BLaER1 (cell line): ENCODE measurements around the gene CNFN.

Source experiments
- H3K27ac ChIP-seq: shearing (Covaris generic); formaldehyde crosslinking; 2 replicates; pipeline ENCODE4 v1.8.1; 2022
- H3K27me3 ChIP-seq: shearing (Covaris generic); formaldehyde crosslinking; 2 replicates; pipeline ENCODE4 v1.8.1; 2022
- H3K36me3 ChIP-seq: shearing (Covaris generic); formaldehyde crosslinking; 2 replicates; pipeline ENCODE4 v1.8.1; 2022
- H3K4me1 ChIP-seq: shearing (Covaris generic); formaldehyde crosslinking; 2 replicates; pipeline ENCODE4 v1.8.1; 2022
- H3K4me2 ChIP-seq: shearing (Covaris generic); formaldehyde crosslinking; 2 replicates; pipeline ENCODE4 v1.8.1; 2022
- H3K4me3 ChIP-seq: shearing (Covaris generic); formaldehyde crosslinking; 2 replicates; pipeline ENCODE4 v1.8.1; 2022
- H3K9ac ChIP-seq: shearing (Covaris generic); formaldehyde crosslinking; 2 replicates; pipeline ENCODE4 v1.8.1; 2022
- H3K9me3 ChIP-seq: shearing (Covaris generic); formaldehyde crosslinking; 2 replicates; pipeline ENCODE4 v1.8.1; 2022
- H4K20me1 ChIP-seq: shearing (Covaris generic); formaldehyde crosslinking; 2 replicates; pipeline ENCODE4 v1.8.1; 2022
- Cebpa-rat ChIP-seq: shearing (Covaris generic); IDR thresholded peaks from 2 replicates; pipeline ENCODE4 v1.8.1; 2022

CNFN gene, protein sequence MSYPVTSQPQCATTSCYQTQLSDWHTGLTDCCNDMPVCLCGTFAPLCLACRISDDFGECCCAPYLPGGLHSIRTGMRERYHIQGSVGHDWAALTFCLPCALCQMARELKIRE

DNA sequence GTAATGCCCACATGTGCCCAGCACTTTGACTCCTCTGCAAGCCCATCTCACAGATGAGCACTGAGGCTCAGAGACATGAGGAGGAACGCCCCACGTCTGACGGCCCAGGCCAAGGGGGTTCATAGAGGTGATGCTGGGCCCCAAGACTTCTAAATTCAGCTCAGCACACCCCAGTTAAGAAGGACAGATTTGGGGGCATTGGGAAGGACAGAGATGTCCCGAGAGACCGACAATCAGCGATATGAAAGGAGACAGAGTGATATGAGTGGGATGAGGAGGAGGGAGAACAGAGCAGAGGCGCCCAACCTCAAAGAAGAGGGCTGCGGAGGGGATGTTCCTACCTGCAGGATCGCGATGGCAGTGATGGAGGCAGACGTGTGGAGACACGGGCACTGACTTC lies at the start of gene CNFN:
TSS of gene CNFN (minus strand) at position 399 of the 400 bp plus-strand sequence. CDS start 1,260 bp downstream, outside the sequence.
- Histone ChIP-seq H3K4me2 (no peak within 1 kb of the TSS), H4K20me1 (no peaks in the 10 kb centered on the region), H3K9me3 (no peaks in the 10 kb centered on the region), H3K9ac (no peak within 1 kb of the TSS), H3K27ac (no peak within 1 kb of the TSS), H3K27me3 (peaks cover 27% of the 10 kb centered on the region), H3K4me1 (peaks cover 14% of the 10 kb centered on the region), H3K36me3 (no peaks in the 10 kb centered on the region), H3K4me3 (no peak within 1 kb of the TSS)
- no peak for TF ChIP-seq Cebpa-rat

DNA sequence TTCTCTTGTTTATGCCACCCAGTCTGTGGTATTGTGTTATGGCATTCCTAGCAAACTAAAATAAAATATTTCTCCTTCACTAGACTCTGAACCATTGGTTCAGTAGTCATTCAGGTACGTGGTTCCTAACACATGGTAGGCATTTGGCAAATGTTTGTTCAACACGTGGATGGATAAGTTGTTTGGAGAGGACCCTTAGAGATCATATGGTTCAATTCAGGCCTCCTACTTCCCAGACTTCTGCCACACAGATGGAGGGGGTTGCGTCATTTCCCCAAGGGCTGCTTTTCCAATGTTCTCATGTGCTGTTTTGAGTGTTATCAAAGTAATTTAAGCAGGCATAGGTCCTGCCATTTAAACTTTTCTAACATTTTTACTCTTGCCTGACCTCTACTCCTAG lies 45.9 kb upstream of the CNFN start:
- Histone ChIP-seq H3K27ac (no peak overlapping the region), H3K36me3 (no peaks in the 10 kb centered on the region), H3K4me3 (no peak overlapping the region), H3K9ac (no peak overlapping the region), H3K4me2 (no peak overlapping the region), H3K9me3 (no peaks in the 10 kb centered on the region), H3K27me3 (no peaks in the 10 kb centered on the region), H3K4me1 (peaks cover 14% of the 10 kb centered on the region), H4K20me1 (0 out of 2 replicates have a peak, but pooled peaks cover 4% of the 10 kb centered on the region)
- TF ChIP-seq Cebpa-rat: no peak

DNA sequence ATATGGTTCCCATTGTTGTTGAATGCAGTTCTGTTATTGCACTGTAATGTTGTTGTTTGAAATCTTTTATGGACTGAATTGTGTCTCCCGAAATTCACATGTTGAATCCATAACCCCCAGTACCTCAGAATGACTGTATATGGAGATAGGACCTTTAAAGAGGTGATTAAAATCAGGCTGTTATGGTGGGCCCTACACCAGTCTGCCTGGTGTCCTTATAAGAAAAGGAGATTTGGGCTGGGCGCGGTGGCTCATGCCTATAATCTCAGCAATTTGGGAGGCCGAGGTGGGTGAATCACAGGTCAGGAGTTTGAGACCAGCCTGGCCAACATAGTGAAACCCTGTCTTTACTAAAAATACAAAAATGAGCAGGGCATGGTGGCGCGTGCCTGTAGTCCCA lies 45.2 kb upstream of the CNFN start:
- no peak overlapping the region for H3K27ac ChIP-seq
- no peak for TF ChIP-seq Cebpa-rat

DNA sequence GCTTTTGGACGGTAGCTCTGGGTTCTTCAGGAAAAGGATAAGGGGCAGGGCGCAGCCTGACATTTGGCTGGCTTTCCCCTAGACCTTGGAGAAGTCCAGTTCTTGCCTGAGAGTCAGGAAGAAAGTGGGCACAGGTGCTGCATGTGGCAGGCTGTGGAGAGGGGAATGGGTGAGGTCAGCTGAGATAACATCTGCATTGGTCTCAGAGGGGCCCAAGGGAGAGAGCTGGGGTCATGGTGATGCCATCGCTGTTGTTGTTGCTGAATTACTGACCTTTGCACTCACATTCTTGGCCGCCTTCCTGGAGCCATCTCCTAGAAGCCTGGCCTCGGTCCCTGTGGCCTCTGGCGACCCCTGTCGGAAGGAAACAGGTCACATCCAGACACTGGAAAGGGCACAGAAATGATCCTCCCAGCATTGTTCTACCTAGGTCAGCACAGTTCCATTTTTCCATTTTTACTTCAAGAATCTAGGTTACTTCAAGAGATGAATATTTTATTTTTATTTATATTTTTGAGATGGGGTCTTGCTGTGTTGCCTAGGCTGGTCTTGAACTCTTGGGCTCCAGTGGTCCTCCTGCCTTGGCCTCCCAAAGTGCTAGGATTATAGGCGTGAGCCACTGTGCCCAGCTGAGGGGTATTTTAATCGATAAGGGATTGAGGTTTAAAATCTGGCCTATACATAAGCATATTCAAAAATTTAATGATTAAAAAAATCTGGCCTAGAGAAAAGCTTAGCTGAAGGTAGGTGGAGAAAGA lies 43.6 kb upstream of the CNFN start:
- H3K9ac ChIP-seq: no peak overlapping the region
- no peak for TF ChIP-seq Cebpa-rat
- no peak overlapping the region for H3K4me3 ChIP-seq
- H3K4me2 ChIP-seq: peak overlapping the region; percentile 25; the same call in 1 of the 2 replicates
- H4K20me1 ChIP-seq: no peaks in the 10 kb centered on the region
- no peak overlapping the region for H3K27ac ChIP-seq
- no peaks in the 10 kb centered on the region for H3K27me3 ChIP-seq
- H3K4me1 ChIP-seq: peaks cover 5% of the 10 kb centered on the region; the same call in 1 of the 2 replicates
- H3K36me3 ChIP-seq: no peaks in the 10 kb centered on the region
- H3K9me3 ChIP-seq: no peaks in the 10 kb centered on the region

More for the DNA sequence above, 45.2 kb upstream of the CNFN start:
- Histone ChIP-seq H4K20me1 (no peaks in the 10 kb centered on the region), H3K4me1 (peaks cover 7% of the 10 kb centered on the region), H3K27me3 (no peaks in the 10 kb centered on the region), H3K9ac (no peak overlapping the region), H3K4me2 (no peak overlapping the region), H3K4me3 (no peak overlapping the region), H3K36me3 (no peaks in the 10 kb centered on the region), H3K9me3 (no peaks in the 10 kb centered on the region)

DNA sequence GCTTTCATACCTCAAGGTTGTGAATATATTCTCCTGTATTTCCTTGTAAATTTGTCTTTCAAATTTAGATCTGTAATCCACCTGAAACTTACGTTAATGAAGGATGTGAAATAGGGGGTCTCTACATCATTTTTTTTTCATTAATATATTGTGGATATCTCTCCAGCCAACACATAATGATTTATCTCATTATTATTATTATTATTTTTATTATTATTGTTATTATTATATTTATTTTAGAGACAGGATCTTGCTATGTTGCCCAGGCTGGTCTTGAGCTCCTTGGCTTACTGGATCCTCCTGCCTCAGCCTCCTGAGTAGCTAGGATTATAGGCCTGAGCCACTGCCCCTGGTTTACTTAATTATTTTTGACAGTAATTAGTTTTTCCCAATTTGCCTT lies 41.4 kb upstream of the CNFN start:
- no peak overlapping the region for H3K4me3 ChIP-seq
- H3K4me2 ChIP-seq: no peak overlapping the region
- H3K36me3 ChIP-seq: no peaks in the 10 kb centered on the region
- H3K9me3 ChIP-seq: no peaks in the 10 kb centered on the region
- peaks cover 13% of the 10 kb centered on the region; the same call in 1 of the 2 replicates for H3K4me1 ChIP-seq
- H4K20me1 ChIP-seq: no peaks in the 10 kb centered on the region
- no peak for TF ChIP-seq Cebpa-rat
- H3K27ac ChIP-seq: no peak overlapping the region
- no peak overlapping the region for H3K9ac ChIP-seq
- no peaks in the 10 kb centered on the region for H3K27me3 ChIP-seq

DNA sequence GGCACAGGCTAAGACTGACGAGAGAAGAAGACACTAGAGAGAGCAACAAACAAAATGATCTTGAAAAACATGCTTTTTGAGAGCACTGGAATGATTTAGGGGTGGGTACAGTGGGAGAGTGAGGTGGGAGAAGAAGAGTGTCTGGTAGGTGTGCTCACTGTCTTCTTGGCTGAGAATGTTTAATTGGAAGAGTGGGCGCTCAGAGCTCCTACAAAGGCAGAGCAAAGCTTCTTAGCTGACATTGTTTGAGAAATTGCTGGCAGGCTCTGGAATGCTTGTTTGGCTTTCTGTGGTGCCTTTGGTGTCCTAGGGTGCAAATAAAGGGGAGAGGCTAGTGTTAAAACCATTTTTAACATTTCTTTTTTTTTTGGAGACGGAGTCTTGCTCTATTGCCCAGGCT lies 38.6 kb upstream of the CNFN start:
- no peak for TF ChIP-seq Cebpa-rat

DNA sequence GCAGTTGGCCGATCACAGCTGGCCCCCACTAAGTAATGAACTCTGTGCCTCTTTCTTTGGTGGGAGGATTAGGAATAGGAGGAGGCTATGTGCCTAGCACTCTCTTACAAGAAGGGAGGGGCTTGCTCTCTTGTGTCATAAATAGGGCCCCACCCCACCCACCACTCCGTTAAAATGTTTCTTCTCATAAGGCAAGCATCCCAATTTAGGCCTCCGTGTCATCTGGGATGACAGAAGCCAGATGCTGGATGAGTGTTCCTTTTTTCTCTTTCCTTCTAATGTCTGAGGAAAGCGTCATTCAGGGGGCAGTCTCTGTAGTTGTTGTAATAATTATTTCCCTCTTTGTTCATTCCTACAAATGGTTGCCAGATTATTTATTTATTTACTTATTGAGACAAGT lies 37.2 kb upstream of the CNFN start, which contains the start of gene LIPE:
TSS of gene LIPE (minus strand) at position 76 of the 400 bp plus-strand sequence. CDS start 239 bp downstream, outside the sequence.
- Histone ChIP-seq H3K36me3 (no peaks in the 10 kb centered on the region), H3K9me3 (no peaks in the 10 kb centered on the region), H3K4me3 (no peak within 1 kb of the TSS), H3K9ac (no peak within 1 kb of the TSS), H3K27ac (no peak within 1 kb of the TSS), H3K4me1 (peaks cover 23% of the 10 kb centered on the region), H4K20me1 (peaks cover 5% of the 10 kb centered on the region), H3K27me3 (no peaks in the 10 kb centered on the region), H3K4me2 (0 out of 2 replicates have a peak within 1 kb of the TSS, but pooled peaks have one; percentile 1)
- no peak for TF ChIP-seq Cebpa-rat

More for the DNA sequence above, 38.6 kb upstream of the CNFN start:
- H3K9me3 ChIP-seq: no peaks in the 10 kb centered on the region
- H3K4me2 ChIP-seq: no peak overlapping the region
- no peak overlapping the region for H3K4me3 ChIP-seq
- no peaks in the 10 kb centered on the region for H4K20me1 ChIP-seq
- no peak overlapping the region for H3K27ac ChIP-seq
- H3K27me3 ChIP-seq: no peaks in the 10 kb centered on the region
- H3K4me1 ChIP-seq: peaks cover 23% of the 10 kb centered on the region
- no peaks in the 10 kb centered on the region for H3K36me3 ChIP-seq
- H3K9ac ChIP-seq: no peak overlapping the region

DNA sequence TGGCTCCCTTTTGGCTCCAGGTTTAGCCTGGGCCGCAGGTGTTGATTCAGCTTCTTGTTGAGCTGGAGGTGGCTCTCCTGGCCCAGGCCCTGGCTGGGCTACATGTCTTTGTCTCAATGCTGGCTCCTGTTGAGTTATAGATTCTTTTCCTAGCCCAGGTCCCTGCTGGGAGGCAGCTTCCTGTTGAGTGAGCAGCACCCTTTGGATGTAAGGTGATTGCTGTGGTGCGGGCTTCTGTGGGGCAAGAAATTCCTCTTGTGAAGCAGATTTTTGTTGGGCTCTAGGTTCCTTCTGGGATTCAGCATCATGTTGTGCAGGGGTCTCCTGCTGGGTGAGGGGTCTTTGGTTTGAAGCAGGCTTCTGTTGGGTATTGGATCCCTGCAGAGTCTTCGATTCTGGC lies 36.5 kb upstream of the CNFN start:
- no peaks in the 10 kb centered on the region for H3K9me3 ChIP-seq
- 0 out of 2 replicates have a peak overlapping the region, but pooled peaks have one; percentile 1 for H3K4me2 ChIP-seq
- H3K27ac ChIP-seq: no peak overlapping the region
- no peaks in the 10 kb centered on the region for H3K27me3 ChIP-seq
- H4K20me1 ChIP-seq: peaks cover 12% of the 10 kb centered on the region
- no peaks in the 10 kb centered on the region for H3K36me3 ChIP-seq
- H3K4me1 ChIP-seq: peaks cover 30% of the 10 kb centered on the region
- no peak for TF ChIP-seq Cebpa-rat
- H3K9ac ChIP-seq: no peak overlapping the region
- H3K4me3 ChIP-seq: no peak overlapping the region

DNA sequence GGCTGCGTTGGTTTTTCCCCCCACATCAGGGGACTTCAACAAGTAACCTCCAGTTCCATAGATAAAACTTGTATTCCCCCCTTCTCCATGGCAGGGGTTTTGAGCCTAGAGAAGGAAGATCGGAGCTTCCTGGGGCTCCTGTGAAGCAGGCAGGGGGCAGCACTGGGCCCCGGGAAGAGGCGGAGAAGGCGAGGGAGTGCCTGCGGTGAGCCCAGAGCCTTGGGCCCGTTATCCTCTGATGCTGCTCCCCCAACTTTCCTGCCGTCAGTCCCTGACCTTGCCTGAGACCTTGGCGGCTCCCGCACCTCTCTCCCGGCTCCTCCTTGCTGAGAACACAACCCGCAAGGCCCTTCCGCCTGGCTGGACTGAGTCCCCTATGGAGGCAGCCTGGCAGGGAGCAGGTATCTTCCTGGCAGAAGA lies 34.6 kb upstream of the CNFN start:
- Histone ChIP-seq H3K27me3 (no peaks in the 10 kb centered on the region), H3K9ac (no peak overlapping the region), H3K27ac (no peak overlapping the region), H3K9me3 (no peaks in the 10 kb centered on the region), H3K4me1 (peaks cover 49% of the 10 kb centered on the region), H3K4me2 (0 out of 2 replicates have a peak overlapping the region, but pooled peaks have one; percentile 88), H3K36me3 (no peaks in the 10 kb centered on the region), H3K4me3 (no peak overlapping the region), H4K20me1 (peaks cover 31% of the 10 kb centered on the region)
- TF ChIP-seq Cebpa-rat: no peak

DNA sequence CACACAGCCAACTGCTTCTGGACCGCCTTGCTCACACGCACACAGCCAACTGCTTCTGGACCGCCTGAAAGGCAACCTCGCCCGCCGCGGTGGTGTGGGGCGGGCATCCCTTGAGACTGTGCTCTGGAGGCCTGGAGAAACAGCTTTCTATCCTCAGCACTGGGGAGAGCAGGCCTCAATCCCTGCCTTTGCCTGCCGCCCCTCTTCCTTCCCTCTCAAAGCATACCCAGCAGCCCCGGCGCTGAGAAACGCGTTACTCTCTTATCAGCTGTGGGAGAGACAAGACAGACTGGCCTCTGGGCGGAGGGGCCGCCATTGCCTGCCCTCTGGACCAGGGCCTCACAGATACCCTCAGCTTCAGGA lies 34.2 kb upstream of the CNFN start:
- peaks cover 53% of the 10 kb centered on the region for H3K4me1 ChIP-seq
- no peaks in the 10 kb centered on the region for H3K27me3 ChIP-seq
- peak overlapping the region; percentile 85; the same call in 1 of the 2 replicates for H3K4me3 ChIP-seq
- H3K9me3 ChIP-seq: no peaks in the 10 kb centered on the region
- no peaks in the 10 kb centered on the region for H3K36me3 ChIP-seq
- peaks cover 33% of the 10 kb centered on the region for H4K20me1 ChIP-seq
- peak overlapping the region; percentile 88 for H3K4me2 ChIP-seq
- TF ChIP-seq Cebpa-rat: no peak
- H3K27ac ChIP-seq: peak overlapping the region; percentile 83; the same call in 1 of the 2 replicates
- no peak overlapping the region for H3K9ac ChIP-seq
